Lower leg skin (tissue), 4 donors: Measurements from ENCODE around the gene TRAF4. TPM values are rescaled to one million over a fixed set of nuclear protein-coding genes. Genes with fewer than 3 reads are reported as not detected.

ENCODE experiments used
- DNase-seq, 2 donors: peaks; one replicate each; pipeline ENCODE4 v3.0.0-alpha.2; 2019; ENCODE audit warnings: low spot score in 2 of 2
- H3K4me3 ChIP-seq: fragments of 200-600 bp; sonication (generic); 2 replicates; pipeline ENCODE4 v1.5.1; 2017; ENCODE audit warnings: mild to moderate bottlenecking, low read depth; ENCODE audit not compliant: poor library complexity, severe bottlenecking
- POLR2A ChIP-seq, 2 donors: fragments of 450-650 bp; IDR thresholded peaks; one replicate each; pipeline ENCODE4 v1.6.1; 2016 to 2017; ENCODE audit warnings: antibody characterized with exemption in 2 of 2, mild to moderate bottlenecking in 1 of 2, moderate library complexity in 1 of 2
- WGBS, 2 donors: methylation state at CpG; one replicate each; pipeline ENCODE4 v1.1.5; 2018; 5-methylcytosine and 5-hydroxymethylcytosine counted together
- intact Hi-C: fragments of 100-400 bp; cut with DNase I; formaldehyde crosslinking; loops from one replicate; pipeline ENCODE4 v1.15.0; 2023; ENCODE audit warnings: low total_unique reads
- total RNA-seq, 4 donors: library from RNA; depleted of rRNA; stranded (reverse); fragments of >200 nt; gene quantifications; one replicate each; pipeline ENCODE4 v1.1.0, GENCODE V29; 2016
- TF ChIP-seq, protein P1 (sequence below), 3 donors: fragments of 450-650 bp; IDR thresholded peaks; one replicate each; pipeline ENCODE4 v1.5.1; 2016; ENCODE audit warnings: antibody characterized with exemption in 3 of 3, mild to moderate bottlenecking in 3 of 3, moderate library complexity in 2 of 3

Gene TRAF4
- total RNA-seq, 4 donors from 2014 or later, result 11.0 to 30.9 (median 21.8) TPM

GRCh38 chr17:28712032-28712704 lies 31.6 kb upstream of the TRAF4 start:
- 39 to 43% methylated on average over 32 to 34 of the region's 34 CpGs for WGBS, 2 donors
- TF ChIP-seq, protein P1, sequence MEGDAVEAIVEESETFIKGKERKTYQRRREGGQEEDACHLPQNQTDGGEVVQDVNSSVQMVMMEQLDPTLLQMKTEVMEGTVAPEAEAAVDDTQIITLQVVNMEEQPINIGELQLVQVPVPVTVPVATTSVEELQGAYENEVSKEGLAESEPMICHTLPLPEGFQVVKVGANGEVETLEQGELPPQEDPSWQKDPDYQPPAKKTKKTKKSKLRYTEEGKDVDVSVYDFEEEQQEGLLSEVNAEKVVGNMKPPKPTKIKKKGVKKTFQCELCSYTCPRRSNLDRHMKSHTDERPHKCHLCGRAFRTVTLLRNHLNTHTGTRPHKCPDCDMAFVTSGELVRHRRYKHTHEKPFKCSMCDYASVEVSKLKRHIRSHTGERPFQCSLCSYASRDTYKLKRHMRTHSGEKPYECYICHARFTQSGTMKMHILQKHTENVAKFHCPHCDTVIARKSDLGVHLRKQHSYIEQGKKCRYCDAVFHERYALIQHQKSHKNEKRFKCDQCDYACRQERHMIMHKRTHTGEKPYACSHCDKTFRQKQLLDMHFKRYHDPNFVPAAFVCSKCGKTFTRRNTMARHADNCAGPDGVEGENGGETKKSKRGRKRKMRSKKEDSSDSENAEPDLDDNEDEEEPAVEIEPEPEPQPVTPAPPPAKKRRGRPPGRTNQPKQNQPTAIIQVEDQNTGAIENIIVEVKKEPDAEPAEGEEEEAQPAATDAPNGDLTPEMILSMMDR (IDR thresholded peaks at IDR 0.05), result no peak
- TF ChIP-seq POLR2A (IDR thresholded peaks at IDR 0.05), result no peak
- peak in 1 of 2 donors; percentile 92 for DNase-seq

DNA sequence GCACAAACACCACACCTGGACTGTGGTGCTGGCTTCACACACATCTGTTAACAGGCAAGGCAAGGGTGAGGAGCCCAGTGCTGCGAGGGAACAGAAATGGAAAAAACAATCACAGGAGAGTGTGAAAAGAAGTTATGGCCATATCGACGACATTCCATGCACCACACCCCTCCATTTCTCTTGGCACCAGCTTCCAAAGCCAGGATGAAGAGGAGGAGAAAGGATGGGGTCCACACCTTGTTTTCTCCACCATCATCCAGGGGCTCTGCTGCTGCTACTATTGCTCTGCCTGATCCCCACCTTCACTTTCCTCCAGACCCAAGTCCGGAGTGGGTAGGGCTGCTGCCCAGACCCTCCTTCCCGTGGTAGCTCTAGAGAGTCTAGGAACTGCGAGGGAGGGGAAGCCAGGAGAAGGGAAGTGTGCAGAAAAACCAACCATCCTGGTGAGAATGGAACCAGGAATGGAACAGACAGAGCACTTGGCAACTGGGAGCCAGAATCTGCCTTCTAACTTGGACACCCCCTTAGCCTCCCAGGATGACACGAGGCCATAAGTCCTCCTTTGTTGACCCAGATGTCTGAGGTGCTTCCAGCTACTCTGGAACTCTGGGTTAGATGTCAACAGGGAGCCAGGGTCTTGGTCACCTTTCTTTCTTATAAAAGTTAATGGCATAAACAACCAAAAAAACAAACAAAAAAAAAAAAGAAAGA lies 31.0 kb upstream of the TRAF4 start:
- 74 to 76% methylated on average over 7 of the region's 7 CpGs for WGBS, 2 donors
- no peak for DNase-seq
- H3K4me3 ChIP-seq, result no peak overlapping the region
- no peak for TF ChIP-seq POLR2A (IDR thresholded peaks at IDR 0.05)
- TF ChIP-seq, protein P1 (IDR thresholded peaks at IDR 0.05), result no peak
- intact Hi-C loops, result no loop called here

More at GRCh38 chr17:28712032-28712704, 31.6 kb upstream of the TRAF4 start:
- intact Hi-C loops, result no loop called here
- no peak overlapping the region for H3K4me3 ChIP-seq

GRCh38 chr17:28714281-28714680 lies 29.5 kb upstream of the TRAF4 start:
- TF ChIP-seq, protein P1 (IDR thresholded peaks at IDR 0.05), result no peak
- TF ChIP-seq POLR2A (IDR thresholded peaks at IDR 0.05), result no peak
- no peak overlapping the region for H3K4me3 ChIP-seq
- intact Hi-C loops, result no loop called here
- 95 to 97% methylated on average over 3 of the region's 3 CpGs for WGBS, 2 donors
- DNase-seq, result no peak

DNA sequence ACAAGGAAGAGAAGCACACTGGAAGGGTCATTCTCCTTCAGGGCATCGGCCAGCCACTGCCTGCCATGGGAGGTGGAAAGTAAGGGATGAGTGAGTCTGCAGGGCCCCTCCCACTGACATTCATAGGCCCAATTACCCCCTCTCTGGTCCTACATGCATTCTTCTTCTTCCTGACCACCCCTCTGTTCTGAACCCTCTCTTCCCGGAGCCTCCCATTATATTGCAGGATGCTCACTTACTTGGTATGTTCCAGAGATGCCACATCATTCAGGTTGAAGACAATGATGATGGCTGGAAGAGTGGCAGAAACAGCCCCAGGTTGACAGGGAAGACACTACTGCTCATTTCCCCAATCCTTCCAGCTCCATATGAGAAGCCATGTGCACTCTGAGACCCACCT lies 28.6 kb upstream of the TRAF4 start:
- WGBS, 2 donors, result 90 to 96% methylated on average over 2 of the region's 2 CpGs
- no peak overlapping the region for H3K4me3 ChIP-seq
- intact Hi-C loops, result no loop called here
- TF ChIP-seq, protein P1 (IDR thresholded peaks at IDR 0.05), result no peak
- DNase-seq, result no peak

DNA sequence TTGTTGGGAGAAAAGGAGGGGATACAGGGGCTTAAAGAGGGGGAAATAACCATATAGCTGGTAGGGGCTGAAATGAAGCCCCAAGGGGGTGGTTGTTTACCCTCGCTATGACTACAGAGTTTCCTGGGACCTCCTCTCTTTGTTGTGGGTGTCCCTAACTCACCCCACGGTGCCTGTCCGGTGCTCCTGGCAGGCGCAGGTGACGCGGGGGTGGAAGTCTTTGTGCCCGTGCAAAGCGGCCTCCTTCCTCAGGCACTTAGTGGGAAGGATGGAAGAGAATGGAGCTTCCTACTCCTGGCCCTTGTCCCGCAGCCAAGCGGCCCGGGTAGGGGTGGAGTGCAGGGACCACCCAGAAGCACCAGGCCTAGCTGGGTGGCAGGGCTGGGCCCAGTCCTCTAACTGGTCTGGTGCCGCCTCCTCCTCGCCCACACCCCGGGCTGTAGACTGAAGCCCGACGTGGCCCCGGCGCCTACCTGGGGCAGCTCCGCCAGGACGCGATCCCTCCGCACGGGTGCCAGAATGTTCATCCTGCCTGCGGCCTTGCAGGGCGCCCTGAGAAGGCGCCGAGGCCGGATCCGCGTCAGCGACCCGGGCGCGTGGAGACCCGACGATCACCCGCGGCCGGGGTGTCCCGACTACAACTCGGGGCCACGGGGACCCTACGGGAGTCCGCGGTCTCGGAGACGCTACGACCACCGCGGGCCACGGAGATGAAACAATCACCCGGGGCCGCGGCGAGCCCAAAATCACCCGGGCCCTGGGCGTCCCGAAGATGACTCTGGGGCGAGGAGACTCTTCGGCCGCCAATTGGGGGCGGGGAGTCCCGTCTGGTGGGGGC lies 26.9 kb upstream of the TRAF4 start:
- WGBS, 2 donors, result 7 to 38% methylated on average over 12 to 30 of the region's 63 CpGs
- intact Hi-C loops, result no loop called here
- peak overlapping the region; percentile 48 for H3K4me3 ChIP-seq
- TF ChIP-seq, protein P1 (IDR thresholded peaks at IDR 0.05), result no peak
- no peak for TF ChIP-seq POLR2A (IDR thresholded peaks at IDR 0.05)
- DNase-seq, result peak in 1 of 2 donors; percentile 91
